Testis (tissue), 3 donors: ENCODE results near the gene GAPVD1. TPM values are rescaled to one million over a fixed set of nuclear protein-coding genes. Genes with fewer than 3 reads are reported as not detected.
A peak's percentile ranks its signal among the peaks of the same experiment; 100 is the strongest.
"Not testable (repeated sequence)": the region's sequence is repeated elsewhere in the genome, so short reads cannot be mapped to it uniquely, and the experiment has no call there.

Source experiments
- DNase-seq: peaks from one replicate; pipeline ENCODE4 v3.0.0-alpha.2; 2019
- H3K27ac ChIP-seq, 2 donors: fragments of 200-600 bp; sonication (generic); one replicate each; pipeline ENCODE4 v1.5.1; 2019
- H3K27me3 ChIP-seq: fragments of 200-600 bp; sonication (generic); one replicate; pipeline ENCODE4 v1.5.1; 2019
- H3K36me3 ChIP-seq: fragments of 200-600 bp; sonication (generic); one replicate; pipeline ENCODE4 v1.5.1; 2017; ENCODE audit warnings: low read depth; ENCODE audit errors: missing control alignments
- H3K4me1 ChIP-seq: fragments of 200-600 bp; sonication (generic); one replicate; pipeline ENCODE4 v1.5.1; 2019
- H3K4me3 ChIP-seq, 2 donors: fragments of 200-600 bp; sonication (generic); one replicate each; pipeline ENCODE4 v1.5.1; 2017 to 2019
- H3K9me3 ChIP-seq: fragments of 200-600 bp; sonication (generic); one replicate; pipeline ENCODE4 v1.5.1; 2017
- POLR2A ChIP-seq: fragments of 450-650 bp; IDR thresholded peaks from one replicate; pipeline ENCODE4 v1.6.1; 2017; ENCODE audit warnings: antibody characterized with exemption, mild to moderate bottlenecking, moderate library complexity
- WGBS, 2 donors: methylation state at CpG; one replicate each; pipeline ENCODE4 v1.1.5; 2018; 5-methylcytosine and 5-hydroxymethylcytosine counted together
- intact Hi-C: fragments of 100-400 bp; cut with DNase I; formaldehyde crosslinking; loops from one replicate; pipeline ENCODE4 v1.15.1; 2023; ENCODE audit warnings: low total_unique reads
- polyA plus RNA-seq: library from polyadenylated mRNA; stranded (reverse); fragments of 350-450 nt; fragmentation: Illumina TruSeq; extraction: RNeasy Lipid Tissue Mini Kit (QIAGEN cat#74804); gene quantifications from one replicate; pipeline ENCODE4 v1.2.3, GENCODE V29; 2014; ENCODE audit warnings: low read depth, low replicate concordance; ENCODE audit not compliant: insufficient read depth
- total RNA-seq, 2 donors: library from RNA; depleted of rRNA; stranded (reverse); fragments of >200 nt; gene quantifications; one replicate each; pipeline ENCODE4 v1.2.3, GENCODE V29; 2016
- TF ChIP-seq, protein P1 (sequence below), 3 experiments: fragments of 450-650 bp in 2 of 3; fragments of 200-600 bp in 1 of 3; sonication (generic) in 1 of 3; IDR thresholded peaks; one replicate each; pipeline ENCODE4 v1.5.1; 2016 to 2019; ENCODE audit warnings: antibody characterized with exemption in 3 of 3, mild to moderate bottlenecking in 2 of 3, moderate library complexity in 1 of 3

GAPVD1 gene
- total and polyA plus RNA-seq, 3 donors from 2014 or later = 76.9 to 82.3 (median 80.0) TPM

DNA sequence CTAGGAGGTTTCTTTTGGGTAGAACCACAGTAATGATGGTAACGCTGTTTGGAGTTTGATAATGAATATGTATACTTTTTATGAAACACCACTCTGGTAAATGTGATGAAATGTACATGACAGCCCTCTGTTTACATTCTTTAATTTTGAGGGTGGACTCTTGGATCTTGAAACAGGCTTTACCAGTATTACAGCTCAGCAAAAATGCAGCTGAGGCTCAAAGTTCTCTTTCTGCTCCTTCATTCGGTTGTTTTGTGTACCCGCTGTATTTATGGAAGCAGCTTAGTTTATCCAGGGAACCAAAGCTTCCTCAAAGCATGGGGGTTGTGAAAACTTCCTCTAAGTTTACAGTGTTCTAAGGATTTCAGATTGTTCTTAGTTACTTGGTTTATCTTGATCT is 11.1 kb downstream of the GAPVD1 start:
- no peaks in the 10 kb centered on the region for H3K27me3 ChIP-seq
- DNase-seq = no peak
- no peak overlapping the region for H3K4me3 ChIP-seq
- no peak overlapping the region for H3K27ac ChIP-seq
- no peaks in the 10 kb centered on the region for H3K36me3 ChIP-seq
- intact Hi-C loops = no loop called here
- 70 to 91% methylated on average over 3 of the region's 3 CpGs for WGBS, 2 donors
- H3K4me1 ChIP-seq = no peaks in the 10 kb centered on the region
- H3K9me3 ChIP-seq = no peaks in the 10 kb centered on the region
- TF ChIP-seq POLR2A = no peak
- TF ChIP-seq, protein P1, sequence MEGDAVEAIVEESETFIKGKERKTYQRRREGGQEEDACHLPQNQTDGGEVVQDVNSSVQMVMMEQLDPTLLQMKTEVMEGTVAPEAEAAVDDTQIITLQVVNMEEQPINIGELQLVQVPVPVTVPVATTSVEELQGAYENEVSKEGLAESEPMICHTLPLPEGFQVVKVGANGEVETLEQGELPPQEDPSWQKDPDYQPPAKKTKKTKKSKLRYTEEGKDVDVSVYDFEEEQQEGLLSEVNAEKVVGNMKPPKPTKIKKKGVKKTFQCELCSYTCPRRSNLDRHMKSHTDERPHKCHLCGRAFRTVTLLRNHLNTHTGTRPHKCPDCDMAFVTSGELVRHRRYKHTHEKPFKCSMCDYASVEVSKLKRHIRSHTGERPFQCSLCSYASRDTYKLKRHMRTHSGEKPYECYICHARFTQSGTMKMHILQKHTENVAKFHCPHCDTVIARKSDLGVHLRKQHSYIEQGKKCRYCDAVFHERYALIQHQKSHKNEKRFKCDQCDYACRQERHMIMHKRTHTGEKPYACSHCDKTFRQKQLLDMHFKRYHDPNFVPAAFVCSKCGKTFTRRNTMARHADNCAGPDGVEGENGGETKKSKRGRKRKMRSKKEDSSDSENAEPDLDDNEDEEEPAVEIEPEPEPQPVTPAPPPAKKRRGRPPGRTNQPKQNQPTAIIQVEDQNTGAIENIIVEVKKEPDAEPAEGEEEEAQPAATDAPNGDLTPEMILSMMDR (IDR thresholded peaks at IDR 0.05) = no peak

DNA sequence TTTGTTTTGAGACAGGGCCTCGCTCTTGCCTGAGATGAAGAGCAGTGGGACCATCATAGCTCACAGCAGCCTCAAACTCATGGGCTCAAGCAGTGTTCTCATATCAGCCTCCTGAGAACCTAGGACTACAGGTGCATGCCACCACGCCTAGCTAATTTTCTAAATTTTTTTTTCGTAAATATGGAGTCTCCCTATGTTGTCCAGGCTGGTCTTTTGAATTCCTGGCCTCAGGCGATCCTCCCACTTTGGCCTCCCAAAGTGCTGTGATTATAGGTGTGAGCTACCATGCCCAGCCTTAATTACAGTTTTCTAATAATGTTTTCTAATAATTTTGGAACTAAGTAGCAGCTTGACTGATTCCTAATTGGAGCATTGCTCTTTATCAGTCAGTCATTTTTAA is 15.1 kb downstream of the GAPVD1 start:
- WGBS, 2 donors = 94 to 96% methylated on average over 4 of the region's 4 CpGs
- Histone ChIP-seq H3K27me3 (no peaks in the 10 kb centered on the region), H3K36me3 (no peaks in the 10 kb centered on the region), H3K27ac (no peak overlapping the region), H3K9me3 (no peaks in the 10 kb centered on the region), H3K4me3 (no peak overlapping the region), H3K4me1 (no peaks in the 10 kb centered on the region)
- no peak for DNase-seq
- no peak for TF ChIP-seq POLR2A
- TF ChIP-seq, protein P1 (IDR thresholded peaks at IDR 0.05) = no peak
- intact Hi-C loops = no loop called here

DNA sequence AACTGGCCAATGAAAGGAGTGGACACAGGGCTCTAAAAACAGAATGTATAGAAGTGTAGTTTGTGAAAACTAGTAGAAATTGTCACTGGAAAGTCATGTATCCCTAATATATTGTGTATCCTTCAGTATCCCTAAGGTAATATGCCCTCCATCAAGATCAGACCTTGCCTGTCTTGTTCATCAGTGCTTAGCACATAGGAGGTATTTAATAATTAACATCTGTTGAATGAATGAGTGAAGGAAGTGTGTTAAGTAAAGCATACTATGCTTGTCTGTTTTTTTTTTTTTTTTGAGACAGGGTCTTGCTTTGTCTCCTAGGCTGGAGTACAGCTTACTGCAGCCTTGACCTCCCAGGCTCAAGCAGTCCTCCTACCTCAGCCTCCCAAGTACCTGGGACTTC is 15.8 kb downstream of the GAPVD1 start:
- intact Hi-C loops = no loop called here
- TF ChIP-seq, protein P1 (IDR thresholded peaks at IDR 0.05) = no peak
- TF ChIP-seq POLR2A = no peak
- no peak overlapping the region for H3K27ac ChIP-seq
- no peaks in the 10 kb centered on the region for H3K9me3 ChIP-seq
- no peaks in the 10 kb centered on the region for H3K4me1 ChIP-seq
- H3K27me3 ChIP-seq = no peaks in the 10 kb centered on the region
- H3K4me3 ChIP-seq = no peak overlapping the region
- no peak for DNase-seq
- H3K36me3 ChIP-seq = no peaks in the 10 kb centered on the region

DNA sequence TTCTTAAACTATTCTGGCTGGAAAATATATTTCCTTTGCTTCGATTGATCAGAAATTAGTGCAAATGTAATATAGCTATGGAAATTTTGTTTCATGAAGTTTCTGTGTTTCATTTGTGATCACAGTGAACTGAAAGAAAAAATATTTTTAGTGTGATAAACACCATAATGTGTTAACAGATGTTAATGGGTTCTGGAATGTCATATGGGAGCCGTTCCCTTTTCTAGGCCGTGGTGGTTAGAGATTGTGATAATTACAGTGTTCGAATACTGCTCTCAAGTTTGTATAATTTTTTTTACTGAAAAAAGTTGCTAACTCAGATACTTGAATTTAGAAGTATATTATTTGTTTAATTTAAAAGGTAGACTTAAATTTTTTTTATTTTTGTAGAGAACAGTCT is 19.3 kb downstream of the GAPVD1 start:
- H3K4me3 ChIP-seq = no peak overlapping the region
- no peaks in the 10 kb centered on the region for H3K36me3 ChIP-seq
- no peak for DNase-seq
- TF ChIP-seq, protein P1 (IDR thresholded peaks at IDR 0.05) = no peak
- TF ChIP-seq POLR2A = no peak
- H3K27me3 ChIP-seq = no peaks in the 10 kb centered on the region
- intact Hi-C loops = no loop called here
- no peak overlapping the region for H3K27ac ChIP-seq
- no peaks in the 10 kb centered on the region for H3K9me3 ChIP-seq
- 47 to 48% methylated on average over 4 of the region's 4 CpGs for WGBS, 2 donors
- H3K4me1 ChIP-seq = no peaks in the 10 kb centered on the region

DNA sequence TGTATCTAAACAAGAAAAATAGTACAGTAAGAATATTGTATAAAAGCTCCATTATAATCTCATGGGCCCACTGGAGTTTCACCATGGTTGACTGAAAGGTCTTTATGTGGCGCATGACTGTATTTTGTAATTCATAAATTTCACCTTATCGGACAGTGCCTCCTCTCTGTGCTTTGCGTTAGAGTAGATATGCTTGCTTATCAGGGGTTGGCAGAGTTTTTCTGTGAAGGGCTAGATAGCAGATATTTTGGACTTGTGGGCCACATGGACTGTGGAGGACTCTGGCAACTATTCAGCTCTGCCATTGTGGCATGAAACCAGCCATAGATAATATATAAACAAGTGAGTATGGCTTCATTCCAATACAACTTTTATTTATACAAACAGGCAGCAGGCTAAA is 23.2 kb downstream of the GAPVD1 start:
- H3K9me3 ChIP-seq = no peaks in the 10 kb centered on the region
- peak; percentile 24 for DNase-seq
- H3K36me3 ChIP-seq = no peaks in the 10 kb centered on the region
- H3K4me3 ChIP-seq = no peak overlapping the region
- H3K4me1 ChIP-seq = no peaks in the 10 kb centered on the region
- H3K27ac ChIP-seq = no peak overlapping the region
- H3K27me3 ChIP-seq = no peaks in the 10 kb centered on the region
- WGBS, 2 donors = 62 to 80% methylated on average over 3 of the region's 3 CpGs
- intact Hi-C loops = no loop called here
- TF ChIP-seq, protein P1 (IDR thresholded peaks at IDR 0.05) = no peak
- TF ChIP-seq POLR2A = no peak

DNA sequence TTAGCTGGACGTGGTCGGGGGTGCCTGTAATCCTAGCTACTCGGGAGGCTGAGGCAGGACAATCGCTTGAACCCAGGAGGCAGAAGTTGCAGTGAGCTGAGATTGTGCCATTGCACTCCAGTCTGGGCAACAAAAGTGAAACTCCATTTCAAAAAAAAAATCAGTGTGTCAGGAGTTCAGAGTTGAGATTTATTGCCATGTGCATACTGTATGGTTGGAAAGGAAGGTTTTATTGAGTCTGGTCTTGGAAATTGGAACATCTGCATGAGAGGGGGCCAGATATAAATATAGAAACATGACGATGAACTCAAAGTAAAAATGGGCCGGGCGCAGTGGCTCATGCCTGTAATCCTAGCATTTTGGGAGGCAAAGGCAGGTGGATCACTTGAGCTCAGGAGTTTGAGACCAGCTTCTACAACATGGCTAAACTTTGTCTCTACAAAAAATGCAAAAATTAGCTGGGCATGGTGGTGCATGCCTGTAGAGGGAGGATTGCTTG is 25.4 kb downstream of the GAPVD1 start:
- WGBS, 2 donors = 84 to 91% methylated on average over 7 of the region's 7 CpGs
- DNase-seq, H3K36me3 ChIP-seq, H3K4me3 ChIP-seq, H3K4me1 ChIP-seq, H3K27me3 ChIP-seq, intact Hi-C loops, H3K9me3 ChIP-seq, H3K27ac ChIP-seq: not testable (repeated sequence)
